Parathyroid adenoma (tissue), 2 donors: ENCODE results near the gene RUNX3.

ENCODE experiments used
- H2AFZ ChIP-seq: fragments of 300-600 bp; sonication (generic); one replicate; pipeline ENCODE4 v1.7.0; 2017; ENCODE audit warnings: antibody characterized with exemption, mild to moderate bottlenecking
- H3K27ac ChIP-seq: fragments of 300-600 bp; sonication (generic); one replicate; pipeline ENCODE4 v1.7.0; 2017
- H3K27me3 ChIP-seq: fragments of 300-600 bp; sonication (generic); one replicate; pipeline ENCODE4 v1.7.0; 2017; ENCODE audit warnings: low read length; ENCODE audit not compliant: control insufficient read depth, insufficient read depth
- H3K36me3 ChIP-seq: fragments of 300-600 bp; sonication (generic); one replicate; pipeline ENCODE4 v1.7.0; 2017; ENCODE audit warnings: low read length; ENCODE audit not compliant: control insufficient read depth, insufficient read depth
- H3K4me1 ChIP-seq: fragments of 300-600 bp; sonication (generic); one replicate; pipeline ENCODE4 v1.7.0; 2017; ENCODE audit warnings: control low read depth
- H3K4me2 ChIP-seq: fragments of 300-600 bp; sonication (generic); one replicate; pipeline ENCODE4 v1.7.0; 2017; ENCODE audit warnings: low read length
- H3K4me3 ChIP-seq: fragments of 300-600 bp; sonication (generic); one replicate; pipeline ENCODE4 v1.7.0; 2017; ENCODE audit warnings: low read depth, low read length
- H3K79me2 ChIP-seq: fragments of 300-600 bp; sonication (generic); one replicate; pipeline ENCODE4 v1.7.0; 2017; ENCODE audit warnings: control low read depth
- H3K9ac ChIP-seq: fragments of 300-600 bp; sonication (generic); one replicate; pipeline ENCODE4 v1.7.0; 2017; ENCODE audit warnings: mild to moderate bottlenecking
- H3K9me3 ChIP-seq: fragments of 300-600 bp; sonication (generic); one replicate; pipeline ENCODE4 v1.7.0; 2017; ENCODE audit warnings: low read length; ENCODE audit not compliant: control insufficient read depth
- CTCF ChIP-seq: fragments of 300-600 bp; sonication (generic); IDR thresholded peaks from one replicate; pipeline ENCODE4 v1.7.0; 2017; ENCODE audit warnings: antibody characterized with exemption, mild to moderate bottlenecking
- donor health status: primary hyperparathyroidism.

RUNX3 gene

GRCh38 chr1:24931468-24932231 is 1.6 kb upstream of the RUNX3 start:
- H3K9me3 ChIP-seq, result no peaks in the 10 kb centered on the region
- H3K27me3 ChIP-seq, result peaks cover 16% of the 10 kb centered on the region
- peak overlapping the region; percentile 46 for H3K4me2 ChIP-seq
- no peaks in the 10 kb centered on the region for H3K79me2 ChIP-seq
- H3K36me3 ChIP-seq, result no peaks in the 10 kb centered on the region
- TF ChIP-seq CTCF, result no peak
- no peaks in the 10 kb centered on the region for H3K4me1 ChIP-seq
- H3K27ac ChIP-seq, result no peak overlapping the region
- peak overlapping the region; percentile 16 for H3K4me3 ChIP-seq
- no peak overlapping the region for H2AFZ ChIP-seq
- no peak overlapping the region for H3K9ac ChIP-seq

GRCh38 chr1:24931146-24931467 is 1.0 kb upstream of the RUNX3 start:
- Histone ChIP-seq H3K4me1 (no peaks in the 10 kb centered on the region), H3K9me3 (no peaks in the 10 kb centered on the region), H3K27ac (no peak overlapping the region), H3K4me2 (no peak overlapping the region), H2AFZ (no peak overlapping the region), H3K36me3 (no peaks in the 10 kb centered on the region), H3K4me3 (no peak overlapping the region), H3K9ac (no peak overlapping the region), H3K79me2 (no peaks in the 10 kb centered on the region), H3K27me3 (peaks cover 16% of the 10 kb centered on the region)
- no peak for TF ChIP-seq CTCF

GRCh38 chr1:24929398-24930259 is 447 bp downstream of the RUNX3 start:
- Histone ChIP-seq H3K36me3 (no peaks in the 10 kb centered on the region), H3K27me3 (peaks cover 19% of the 10 kb centered on the region), H3K9ac (no peak overlapping the region), H3K9me3 (no peaks in the 10 kb centered on the region), H3K27ac (no peak overlapping the region), H3K4me1 (no peaks in the 10 kb centered on the region), H3K4me2 (no peak overlapping the region), H3K79me2 (no peaks in the 10 kb centered on the region), H3K4me3 (no peak overlapping the region), H2AFZ (no peak overlapping the region)
- TF ChIP-seq CTCF, result no peak

GRCh38 chr1:24928689-24929397 is 1.2 kb downstream of the RUNX3 start:
- peaks cover 19% of the 10 kb centered on the region for H3K27me3 ChIP-seq
- no peak overlapping the region for H3K27ac ChIP-seq

More at GRCh38 chr1:24928689-24929397, 1.2 kb downstream of the RUNX3 start:
- Histone ChIP-seq H3K36me3 (no peaks in the 10 kb centered on the region), H3K9me3 (no peaks in the 10 kb centered on the region), H2AFZ (no peak overlapping the region), H3K9ac (no peak overlapping the region), H3K4me3 (peak overlapping the region; percentile 7), H3K79me2 (no peaks in the 10 kb centered on the region), H3K4me1 (no peaks in the 10 kb centered on the region), H3K4me2 (peak overlapping the region; percentile 13)
- TF ChIP-seq CTCF, result no peak
